Osteoblast (primary cell): ENCODE data around the gene PARP12. TPM values are rescaled to one million over a fixed set of nuclear protein-coding genes. Genes with fewer than 3 reads are reported as not detected.

ENCODE experiments used
- DNase-seq: peaks from one replicate; pipeline ENCODE4 v3.0.0; 2011; ENCODE audit warnings: low spot score, mixed read lengths; ENCODE audit not compliant: insufficient read length; ENCODE audit errors: missing footprints
- H2AFZ ChIP-seq: 2 replicates; pipeline ENCODE4 v1.6.0; 2011; ENCODE audit warnings: mild to moderate bottlenecking, low read length
- H3K27ac ChIP-seq: 2 replicates; pipeline ENCODE4 v1.5.1; 2011; ENCODE audit warnings: mild to moderate bottlenecking, low read depth, low read length, moderate library complexity
- H3K27me3 ChIP-seq: 2 replicates; pipeline ENCODE4 v1.6.0; 2012; ENCODE audit warnings: mild to moderate bottlenecking, control low read depth, inconsistent platforms, low read length, moderate library complexity; ENCODE audit not compliant: insufficient read depth
- H3K36me3 ChIP-seq: 2 replicates; pipeline ENCODE4 v1.5.1; 2011; ENCODE audit warnings: mild to moderate bottlenecking, low read length, control low read depth, moderate library complexity; ENCODE audit not compliant: insufficient read depth
- H3K4me1 ChIP-seq: 2 replicates; pipeline ENCODE4 v1.5.1; 2011; ENCODE audit warnings: mild to moderate bottlenecking, low read length, control low read depth, moderate library complexity; ENCODE audit not compliant: insufficient read depth
- H3K4me2 ChIP-seq: 2 replicates; pipeline ENCODE4 v1.6.0; 2011; ENCODE audit warnings: mild to moderate bottlenecking, low read length; ENCODE audit not compliant: insufficient read depth
- H3K4me3 ChIP-seq: fragments of 200-600 bp; sonication (generic); 3 replicates; pipeline ENCODE4 v1.5.1; 2012; ENCODE audit warnings: mild to moderate bottlenecking, low read length, inconsistent platforms; ENCODE audit not compliant: insufficient read depth
- H3K79me2 ChIP-seq: 2 replicates; pipeline ENCODE4 v1.6.0; 2012; ENCODE audit warnings: mild to moderate bottlenecking, low read length, control low read depth, inconsistent platforms; ENCODE audit not compliant: insufficient read depth
- H3K9me3 ChIP-seq: 2 replicates; pipeline ENCODE4 v1.5.1; 2011; ENCODE audit warnings: low read depth, low read length, control low read depth
- H4K20me1 ChIP-seq: 2 replicates; pipeline ENCODE4 v1.6.0; 2012; ENCODE audit warnings: mild to moderate bottlenecking, low read length, control low read depth; ENCODE audit not compliant: insufficient read depth
- total RNA-seq: library from RNA; depleted of rRNA; stranded (reverse); fragments of >200 nt; gene quantifications from 2 replicates; pipeline ENCODE4 v1.2.3, GENCODE V29; 2012
- TF ChIP-seq, protein P1 (sequence below): IDR thresholded peaks from 2 replicates; pipeline ENCODE4 v1.5.1; 2011; ENCODE audit warnings: mild to moderate bottlenecking, low read depth, low read length, moderate library complexity; ENCODE audit errors: extremely low read depth

PARP12 gene
- total RNA-seq, 1 donor = 26.4 TPM

DNA sequence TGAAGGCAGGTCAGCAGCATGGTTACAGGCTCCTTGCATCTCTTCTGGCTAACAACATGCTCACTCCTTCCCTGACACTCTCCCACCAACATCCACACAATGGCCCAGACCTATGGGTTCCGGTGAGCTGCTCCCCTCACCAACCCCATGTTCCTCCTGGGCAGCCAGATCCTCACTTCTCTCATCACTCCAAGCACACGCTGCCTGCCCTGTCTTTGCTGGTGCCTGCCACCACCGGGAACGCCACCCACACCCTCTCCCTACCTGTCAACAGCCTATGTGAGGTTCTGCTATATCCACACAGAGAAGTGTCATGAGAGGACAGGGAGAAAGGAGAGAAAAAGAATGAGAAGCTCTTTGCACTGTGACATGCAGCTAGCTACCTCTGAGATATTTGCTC, 14.6 kb downstream of the PARP12 start:
- TF ChIP-seq, protein P1, sequence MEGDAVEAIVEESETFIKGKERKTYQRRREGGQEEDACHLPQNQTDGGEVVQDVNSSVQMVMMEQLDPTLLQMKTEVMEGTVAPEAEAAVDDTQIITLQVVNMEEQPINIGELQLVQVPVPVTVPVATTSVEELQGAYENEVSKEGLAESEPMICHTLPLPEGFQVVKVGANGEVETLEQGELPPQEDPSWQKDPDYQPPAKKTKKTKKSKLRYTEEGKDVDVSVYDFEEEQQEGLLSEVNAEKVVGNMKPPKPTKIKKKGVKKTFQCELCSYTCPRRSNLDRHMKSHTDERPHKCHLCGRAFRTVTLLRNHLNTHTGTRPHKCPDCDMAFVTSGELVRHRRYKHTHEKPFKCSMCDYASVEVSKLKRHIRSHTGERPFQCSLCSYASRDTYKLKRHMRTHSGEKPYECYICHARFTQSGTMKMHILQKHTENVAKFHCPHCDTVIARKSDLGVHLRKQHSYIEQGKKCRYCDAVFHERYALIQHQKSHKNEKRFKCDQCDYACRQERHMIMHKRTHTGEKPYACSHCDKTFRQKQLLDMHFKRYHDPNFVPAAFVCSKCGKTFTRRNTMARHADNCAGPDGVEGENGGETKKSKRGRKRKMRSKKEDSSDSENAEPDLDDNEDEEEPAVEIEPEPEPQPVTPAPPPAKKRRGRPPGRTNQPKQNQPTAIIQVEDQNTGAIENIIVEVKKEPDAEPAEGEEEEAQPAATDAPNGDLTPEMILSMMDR = no peak
- no peaks in the 10 kb centered on the region for H3K36me3 ChIP-seq
- H3K4me1 ChIP-seq = peaks cover 9% of the 10 kb centered on the region
- H4K20me1 ChIP-seq = no peaks in the 10 kb centered on the region
- no peak overlapping the region for H2AFZ ChIP-seq
- H3K79me2 ChIP-seq = no peaks in the 10 kb centered on the region
- H3K9me3 ChIP-seq = no peaks in the 10 kb centered on the region
- no peak overlapping the region for H3K27ac ChIP-seq
- H3K27me3 ChIP-seq = no peaks in the 10 kb centered on the region
- no peak overlapping the region for H3K4me3 ChIP-seq
- DNase-seq = no peak
- no peak overlapping the region for H3K4me2 ChIP-seq

DNA sequence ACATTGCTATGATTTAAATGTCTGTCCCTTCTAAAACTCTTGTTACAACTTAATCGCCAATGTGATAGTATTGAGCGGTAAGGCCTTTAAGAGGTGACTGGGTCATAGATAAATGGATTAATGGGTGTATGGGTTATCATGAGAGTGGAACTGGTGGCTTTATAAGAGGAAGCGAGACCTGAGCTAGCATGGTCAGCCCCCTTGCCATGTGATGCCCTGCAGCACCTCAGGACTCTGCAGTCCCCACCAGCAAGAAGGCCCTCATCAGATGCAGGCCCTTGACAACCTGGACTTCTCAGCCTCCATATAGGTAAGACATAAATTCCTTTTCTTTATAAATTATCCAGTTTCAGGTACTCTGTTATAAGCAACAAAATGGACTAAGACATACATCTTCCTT, 15.6 kb downstream of the PARP12 start:
- Histone ChIP-seq H3K4me1 (peaks cover 12% of the 10 kb centered on the region), H2AFZ (no peak overlapping the region), H3K4me2 (no peak overlapping the region), H3K27ac (no peak overlapping the region), H3K27me3 (no peaks in the 10 kb centered on the region), H3K79me2 (no peaks in the 10 kb centered on the region), H4K20me1 (no peaks in the 10 kb centered on the region), H3K4me3 (no peak overlapping the region), H3K36me3 (no peaks in the 10 kb centered on the region), H3K9me3 (no peaks in the 10 kb centered on the region)
- TF ChIP-seq, protein P1 = no peak
- no peak for DNase-seq

DNA sequence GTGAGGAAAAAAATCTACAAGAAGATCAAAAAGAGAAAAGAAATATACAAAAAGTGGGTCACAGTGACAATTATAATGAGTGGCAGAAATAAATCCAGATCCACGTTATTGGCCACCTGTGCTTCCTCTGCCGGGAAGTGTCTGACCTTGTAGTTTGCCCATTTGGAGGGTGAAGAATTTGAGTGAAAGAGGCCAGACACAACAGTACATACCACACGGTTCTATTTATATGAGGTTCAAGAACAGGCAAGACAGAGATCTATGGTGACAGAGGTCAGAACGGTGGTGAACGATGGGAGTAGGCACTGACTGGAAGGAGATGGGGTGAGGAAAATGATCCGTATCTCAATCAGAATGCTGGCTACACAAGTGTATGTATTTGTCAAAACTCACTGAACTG, 17.1 kb downstream of the PARP12 start:
- no peaks in the 10 kb centered on the region for H3K9me3 ChIP-seq
- TF ChIP-seq, protein P1 = no peak

DNA sequence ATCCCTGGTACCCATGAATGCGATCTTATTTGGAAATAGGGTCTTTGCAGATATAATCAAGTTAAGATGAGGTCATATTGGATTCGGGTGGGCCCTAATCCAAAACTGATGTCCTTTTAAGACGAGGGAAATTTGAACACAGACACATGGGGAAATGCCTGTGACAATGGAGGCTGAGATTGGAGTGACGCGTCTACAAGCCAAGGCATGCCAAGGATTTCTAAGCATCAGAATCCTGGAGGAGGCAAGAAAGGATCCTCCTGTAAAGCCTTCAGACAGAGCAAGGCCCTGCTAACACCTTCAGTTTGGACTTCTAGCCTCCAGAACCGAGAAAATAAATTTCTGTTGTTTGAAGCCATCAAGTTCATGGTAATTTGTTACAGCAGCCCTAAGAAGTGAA, 18.5 kb downstream of the PARP12 start:
- no peaks in the 10 kb centered on the region for H3K79me2 ChIP-seq
- TF ChIP-seq, protein P1 = no peak
- no peak for DNase-seq
- H4K20me1 ChIP-seq = no peaks in the 10 kb centered on the region
- peaks cover 23% of the 10 kb centered on the region for H3K4me1 ChIP-seq
- no peak overlapping the region for H3K4me2 ChIP-seq
- no peak overlapping the region for H2AFZ ChIP-seq
- H3K4me3 ChIP-seq = no peak overlapping the region
- H3K9me3 ChIP-seq = no peaks in the 10 kb centered on the region
- no peak overlapping the region for H3K27ac ChIP-seq
- peaks cover 10% of the 10 kb centered on the region for H3K36me3 ChIP-seq
- no peaks in the 10 kb centered on the region for H3K27me3 ChIP-seq

More for the DNA sequence above, 17.1 kb downstream of the PARP12 start:
- Histone ChIP-seq H3K4me3 (no peak overlapping the region), H3K4me1 (peaks cover 26% of the 10 kb centered on the region), H2AFZ (no peak overlapping the region), H3K27me3 (no peaks in the 10 kb centered on the region), H4K20me1 (no peaks in the 10 kb centered on the region), H3K36me3 (peaks cover 3% of the 10 kb centered on the region), H3K4me2 (no peak overlapping the region), H3K27ac (no peak overlapping the region), H3K79me2 (no peaks in the 10 kb centered on the region)
- DNase-seq = no peak
